Nephron progenitor cell (in vitro differentiated cells): Measurements from ENCODE around the gene PRCD.

Experiments used
- DNase-seq: peaks from one replicate; pipeline ENCODE4 v3.0.0; 2021
- H3K27ac Mint-ChIP-seq: 2 replicates; pipeline ENCODE4 v1.8.0; 2021; ENCODE audit warnings: mild to moderate bottlenecking, moderate library complexity, mixed read lengths
- H3K27me3 Mint-ChIP-seq: 2 replicates; pipeline ENCODE4 v1.8.0; 2021; ENCODE audit warnings: mild to moderate bottlenecking, low read depth, mixed read lengths; ENCODE audit not compliant: poor library complexity
- H3K36me3 Mint-ChIP-seq: 2 replicates; pipeline ENCODE4 v1.8.0; 2021; ENCODE audit warnings: low read depth, mixed read lengths
- H3K4me1 Mint-ChIP-seq: 2 replicates; pipeline ENCODE4 v1.8.0; 2021; ENCODE audit warnings: mixed read lengths
- H3K4me3 Mint-ChIP-seq: 2 replicates; pipeline ENCODE4 v1.8.0; 2021; ENCODE audit warnings: mild to moderate bottlenecking, moderate library complexity, mixed read lengths
- H3K9me3 Mint-ChIP-seq: 2 replicates; pipeline ENCODE4 v1.8.0; 2021; ENCODE audit warnings: mild to moderate bottlenecking, moderate library complexity, mixed read lengths
- CTCF ChIP-seq: fragments of 200-600 bp; sonication (generic); IDR thresholded peaks from 2 replicates; pipeline ENCODE4 v1.5.0; 2021; ENCODE audit warnings: antibody characterized with exemption

PRCD gene

GRCh38 chr17:76576189-76576588 lies 36.3 kb downstream of the PRCD start:
- Mint-ChIP-seq H3K9me3 (no peaks in the 10 kb centered on the region), H3K27ac (no peak overlapping the region), H3K4me1 (peaks cover 23% of the 10 kb centered on the region), H3K27me3 (peaks cover 5% of the 10 kb centered on the region), H3K36me3 (no peaks in the 10 kb centered on the region), H3K4me3 (no peak overlapping the region)
- no peak for TF ChIP-seq CTCF
- no peak for DNase-seq

DNA sequence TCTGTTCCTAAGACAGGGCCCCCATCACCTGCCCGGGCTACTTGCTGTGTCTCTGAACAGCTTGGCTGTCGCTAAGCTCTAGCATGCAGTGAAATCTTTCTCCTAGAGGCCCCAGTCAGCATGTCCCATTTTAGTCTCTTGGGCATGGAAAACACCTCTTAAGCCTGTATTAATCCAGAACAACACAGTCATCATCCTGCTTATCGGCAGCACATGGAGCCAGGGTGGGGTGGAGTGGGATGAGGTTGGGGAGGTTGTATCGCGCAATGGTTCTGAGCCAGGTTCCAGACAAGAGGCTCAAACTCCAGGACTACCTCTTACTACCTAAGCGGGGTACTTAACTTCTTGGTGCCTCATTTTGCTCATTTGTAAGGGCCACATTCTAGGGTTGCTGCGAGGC lies 38.0 kb downstream of the PRCD start:
- Mint-ChIP-seq H3K27ac (no peak overlapping the region), H3K36me3 (no peaks in the 10 kb centered on the region), H3K4me1 (peaks cover 27% of the 10 kb centered on the region), H3K9me3 (no peaks in the 10 kb centered on the region), H3K27me3 (peaks cover 22% of the 10 kb centered on the region), H3K4me3 (no peak overlapping the region)
- TF ChIP-seq CTCF, result no peak
- DNase-seq, result no peak

GRCh38 chr17:76578376-76578775 lies 38.5 kb downstream of the PRCD start:
- H3K36me3 Mint-ChIP-seq, result no peaks in the 10 kb centered on the region
- H3K9me3 Mint-ChIP-seq, result no peaks in the 10 kb centered on the region
- peaks cover 27% of the 10 kb centered on the region for H3K4me1 Mint-ChIP-seq
- H3K27ac Mint-ChIP-seq, result no peak overlapping the region
- peaks cover 27% of the 10 kb centered on the region for H3K27me3 Mint-ChIP-seq
- no peak for TF ChIP-seq CTCF
- no peak for DNase-seq
- H3K4me3 Mint-ChIP-seq, result no peak overlapping the region

GRCh38 chr17:76579281-76579680 lies 39.4 kb downstream of the PRCD start:
- H3K9me3 Mint-ChIP-seq, result peaks cover 3% of the 10 kb centered on the region
- peaks cover 19% of the 10 kb centered on the region for H3K4me1 Mint-ChIP-seq
- H3K27ac Mint-ChIP-seq, result no peak overlapping the region
- peaks cover 36% of the 10 kb centered on the region for H3K27me3 Mint-ChIP-seq
- no peak for DNase-seq
- no peaks in the 10 kb centered on the region for H3K36me3 Mint-ChIP-seq
- no peak for TF ChIP-seq CTCF
- no peak overlapping the region for H3K4me3 Mint-ChIP-seq

DNA sequence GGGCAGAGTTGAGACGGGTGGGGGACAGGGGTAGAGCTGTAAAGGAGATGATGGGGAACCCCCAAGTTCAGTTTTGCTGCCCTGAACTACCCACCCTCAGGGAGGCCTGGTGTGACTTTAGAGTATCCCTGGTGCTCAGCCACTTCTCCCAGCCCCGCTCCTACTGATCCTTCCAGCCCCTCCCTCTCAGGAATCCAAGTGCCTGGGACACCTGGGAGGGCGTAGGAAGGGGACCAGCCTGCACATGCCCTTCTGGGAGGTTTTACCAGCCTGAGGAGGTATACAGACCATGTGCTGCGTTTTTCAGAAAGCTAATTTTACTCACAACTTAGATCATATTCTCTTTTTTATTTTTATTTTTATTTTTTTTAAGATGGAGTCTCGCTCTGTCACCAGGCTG lies 41.7 kb downstream of the PRCD start:
- peaks cover 57% of the 10 kb centered on the region for H3K27me3 Mint-ChIP-seq
- no peak overlapping the region for H3K4me3 Mint-ChIP-seq
- DNase-seq, result no peak
- no peaks in the 10 kb centered on the region for H3K36me3 Mint-ChIP-seq
- peaks cover 13% of the 10 kb centered on the region for H3K4me1 Mint-ChIP-seq
- TF ChIP-seq CTCF, result no peak
- H3K9me3 Mint-ChIP-seq, result peaks cover 4% of the 10 kb centered on the region
- no peak overlapping the region for H3K27ac Mint-ChIP-seq

GRCh38 chr17:76582660-76583059 lies 42.8 kb downstream of the PRCD start:
- Mint-ChIP-seq H3K36me3 (no peaks in the 10 kb centered on the region), H3K4me3 (no peak overlapping the region), H3K27ac (no peak overlapping the region), H3K9me3 (peaks cover 4% of the 10 kb centered on the region), H3K27me3 (peaks cover 68% of the 10 kb centered on the region), H3K4me1 (peaks cover 24% of the 10 kb centered on the region)
- TF ChIP-seq CTCF, result no peak
- DNase-seq, result no peak
